GM12878 (cell line): ENCODE results near the gene TREML2. TPM values are rescaled to one million over a fixed set of nuclear protein-coding genes. Genes with fewer than 3 reads are reported as not detected.
A peak's percentile ranks its signal among the peaks of the same experiment; 100 is the strongest.

Experiments used
- ATAC-seq: fragments of 200-7000 bp; cut with Tn5 transposase; 3 replicates; pipeline ENCODE4 v1.9.1; 2020; ENCODE audit warnings: mild to moderate bottlenecking, moderate library complexity
- BruUV-seq: library from RNA; stranded (reverse); fragments of 400-500 nt; replicated peaks from 2 replicates; lab custom pipeline; 2021; lab: Mats Ljungman, UMichigan
- CTCF ChIA-PET: fragments of 300-600 bp; sonication (Branson Sonifier 250); formaldehyde crosslinking; extraction: SDS; loops from one replicate; lab custom pipeline; 2021; ENCODE audit warnings: inconsistent platforms; lab: Yijun Ruan, JAX
- POLR2A ChIA-PET: fragments of 350-600 bp; formaldehyde crosslinking; extraction: SDS; loops from one replicate; lab custom pipeline; 2021; ENCODE audit warnings: inconsistent platforms; lab: Charles Lee
- RAD21 ChIA-PET: fragments of 300-600 bp; sonication (Branson Sonifier 250); formaldehyde crosslinking; loops from one replicate; lab custom pipeline; 2023; ENCODE audit warnings: antibody characterized with exemption; ENCODE audit not compliant: unreplicated experiment; lab: Charles Lee
- SMC1A ChIA-PET: fragments of 300-600 bp; sonication (Branson Sonifier 250); formaldehyde crosslinking; loops from one replicate; lab custom pipeline; 2023; ENCODE audit not compliant: unreplicated experiment, uncharacterized antibody; lab: Charles Lee
- DNase-seq: peaks from one replicate; pipeline ENCODE4 v3.0.0-alpha.2; 2011; ENCODE audit warnings: low read depth, low spot score
- FAIRE-seq: peaks from 3 replicates; lab custom pipeline; 2011; peaks lifted over from hg19 to GRCh38; lab: Jason Lieb, UNC
- H2AFZ ChIP-seq: 2 replicates; pipeline ENCODE4 v1.6.0; 2011; ENCODE audit warnings: low read depth, low read length, control low read depth; ENCODE audit not compliant: control insufficient read depth
- H3K27ac ChIP-seq: 2 replicates; pipeline ENCODE4 v1.5.1; 2011; ENCODE audit warnings: control low read depth; ENCODE audit not compliant: control insufficient read depth, insufficient read depth
- H3K27me3 ChIP-seq, 2 experiments: replicated peaks in 1 of 2; 2 replicates each; pipeline versions ENCODE4 v1.6.0 to v1.6.1; 2011; ENCODE audit warnings: low read length in 1 of 2; ENCODE audit not compliant: control insufficient read depth in 2 of 2, insufficient read depth in 2 of 2
- H3K36me3 ChIP-seq, 2 experiments: 2 replicates each; pipeline ENCODE4 v1.5.1; 2011; ENCODE audit warnings: low read length in 1 of 2; ENCODE audit not compliant: control insufficient read depth in 2 of 2, insufficient read depth in 2 of 2
- H3K4me1 ChIP-seq: 2 replicates; pipeline ENCODE4 v1.6.1; 2011; ENCODE audit warnings: mild to moderate bottlenecking, low read length, moderate library complexity, mixed read lengths; ENCODE audit not compliant: control insufficient read depth, insufficient read depth
- H3K4me2 ChIP-seq: 2 replicates; pipeline ENCODE4 v1.6.0; 2011; ENCODE audit warnings: control low read depth; ENCODE audit not compliant: control insufficient read depth, insufficient read depth
- H3K4me3 ChIP-seq: fragments of 200-600 bp; sonication (generic); 2 replicates; pipeline ENCODE4 v1.5.1; 2016
- H3K79me2 ChIP-seq: 2 replicates; pipeline ENCODE4 v1.6.0; 2011; ENCODE audit warnings: low read length; ENCODE audit not compliant: control insufficient read depth, insufficient read depth
- H3K9ac ChIP-seq: 2 replicates; pipeline ENCODE4 v1.8.0; 2011; ENCODE audit warnings: low read length, control low read depth, mixed read lengths; ENCODE audit not compliant: control insufficient read depth, insufficient read depth
- H3K9me3 ChIP-seq: replicated peaks from 3 replicates; pipeline ENCODE4 v1.5.1; 2011; ENCODE audit warnings: mild to moderate bottlenecking, low read length; ENCODE audit not compliant: control insufficient read depth, insufficient read depth
- H4K20me1 ChIP-seq: 2 replicates; pipeline ENCODE4 v1.6.0; 2011; ENCODE audit not compliant: control insufficient read depth, insufficient read depth
- BCL11A ChIP-seq: IDR thresholded peaks from 2 replicates; pipeline ENCODE4 v1.6.1; 2011; ENCODE audit warnings: low read depth, low read length
- CTCF ChIP-seq, 3 experiments: IDR thresholded peaks in 2 of 3; conservative IDR thresholded peaks in 1 of 3; 2 replicates each; pipeline ENCODE4 v1.5.1; 2011; ENCODE audit warnings: low read depth in 3 of 3, low read length in 3 of 3, mild to moderate bottlenecking in 3 of 3, control low read depth in 2 of 3, moderate library complexity in 2 of 3, inconsistent platforms in 1 of 3, mixed read lengths in 1 of 3; ENCODE audit not compliant: control insufficient read depth in 2 of 3, insufficient read depth in 1 of 3; ENCODE audit errors: extremely low read depth in 1 of 3
- FOXK2 ChIP-seq: fragments of 450-650 bp; IDR thresholded peaks from 2 replicates; pipeline ENCODE4 v1.6.1; 2017; ENCODE audit warnings: mild to moderate bottlenecking, moderate library complexity
- IRF4 ChIP-seq: IDR thresholded peaks from 2 replicates; pipeline ENCODE4 v1.6.1; 2011; ENCODE audit warnings: low read depth, low read length
- NBN ChIP-seq: fragments of 450-650 bp; IDR thresholded peaks from 2 replicates; pipeline ENCODE4 v1.6.1; 2016
- NR2C2 ChIP-seq: IDR thresholded peaks from 2 replicates; pipeline ENCODE4 v1.6.1; 2011; ENCODE audit warnings: borderline replicate concordance, low read depth; ENCODE audit not compliant: control insufficient read depth, insufficient read length
- RAD21 ChIP-seq: IDR thresholded peaks from 2 replicates; pipeline ENCODE4 v1.6.1; 2011; ENCODE audit warnings: mild to moderate bottlenecking, low read depth, low read length, moderate library complexity; ENCODE audit not compliant: insufficient read depth
- SMAD1 ChIP-seq: fragments of 450-650 bp; IDR thresholded peaks from 2 replicates; pipeline ENCODE4 v1.6.1; 2018; ENCODE audit warnings: mild to moderate bottlenecking, low read depth; ENCODE audit not compliant: partially characterized antibody
- SMC3 ChIP-seq: IDR thresholded peaks from 2 replicates; pipeline ENCODE4 v1.6.1; 2011; ENCODE audit warnings: low read length, improper control_type of control experiment, borderline replicate concordance
- WGBS: methylation state at CpG from one replicate; pipeline ENCODE4 v1.1.6; 2016; ENCODE audit warnings: low lambda C conversion rate; ENCODE audit not compliant: insufficient replicate concordance, insufficient coverage; ENCODE audit errors: missing lambda C conversion rate; 5-methylcytosine and 5-hydroxymethylcytosine counted together
- in situ Hi-C: fragments of 300-500 bp; cut with MboI; formaldehyde crosslinking; loops from 9 replicates; pipeline ENCODE4 v1.14.3; 2018; ENCODE audit warnings: mixed read lengths
- intact Hi-C: fragments of 100-400 bp; cut with micrococcal nuclease; formaldehyde crosslinking; loops from one replicate; pipeline ENCODE4 v1.14.2; 2022; ENCODE audit not compliant: unreplicated experiment
- polyA plus RNA-seq, 11 experiments: library from polyadenylated mRNA; depleted of rRNA in 4 of 11; unstranded in 6 of 11; stranded (reverse) in 5 of 11; fragments of >200 nt; fragmentation: Nextera tagmentation in 4 of 11; fragmentation: Illumina TruSeq in 1 of 11; extraction: Ambion mirVana in 4 of 11; extraction: Trizol in 1 of 11; gene quantifications; 1 replicate in 1 of 11; 2 replicates in 10 of 11; pipeline versions ENCODE4 v1.2.1 to v1.2.3, GENCODE V29; 2011 to 2016; ENCODE audit warnings: inconsistent platforms in 2 of 11, missing spikeins in 2 of 11, low read depth in 1 of 11
- total RNA-seq, 4 experiments: library from RNA; depleted of rRNA in 3 of 4; stranded (reverse); fragments of >200 nt in 3 of 4; fragmentation: Illumina TruSeq in 1 of 4; extraction: Trizol in 1 of 4; gene quantifications; 2 replicates each; pipeline versions ENCODE4 v1.2.1 to v1.2.3, GENCODE V29; 2013 to 2021
- TF ChIP-seq, protein P1 (sequence below): fragments of 450-650 bp; IDR thresholded peaks from 2 replicates; pipeline ENCODE4 v1.6.1; 2017; ENCODE audit warnings: mild to moderate bottlenecking, moderate library complexity

TREML2 gene
- total and polyA plus RNA-seq, 10 of the 15 experiments (the other 5 are each of a cell fraction or from before 2014, with no cell fraction given), result 0.49 to 9.1 (median 7.3) TPM

- Histone ChIP-seq H3K4me1 (no peaks in the 10 kb centered on the region), H3K9me3 (peaks cover 17% of the 10 kb centered on the region), H3K36me3 (peaks cover 0 to 4% of the 10 kb centered on the region in 2 experiments; a peak in 2 of 4 replicates), H4K20me1 (no peaks in the 10 kb centered on the region), H3K79me2 (no peaks in the 10 kb centered on the region), H3K27ac (no peak overlapping the region), H3K4me2 (no peak overlapping the region), H3K4me3 (no peak overlapping the region), H3K9ac (no peak overlapping the region), H2AFZ (no peak overlapping the region), H3K27me3 (no peaks in the 10 kb centered on the region; a peak in 1 of 4 replicates)
- FAIRE-seq (no peak), DNase-seq (no peak), ATAC-seq (no peak)
- ChIA-PET POLR2A (no interaction called here), CTCF (no interaction called here), SMC1A (no interaction called here), RAD21 (no interaction called here)
- WGBS, result 41% methylated on average over 4 of the region's 5 CpGs
- intact Hi-C loops (loop anchor here (5.0 kb wide), 1 partner anchor 124 kb away; no protein-coding TSS in a partner anchor), in situ Hi-C loops (no loop called here)
- BruUV-seq, result no TSS peak
- TF ChIP-seq SMAD1, result no peak
These were observed 7.7 kb downstream of the TREML2 start for GRCh38 chr6:41193171-41193734.

DNA sequence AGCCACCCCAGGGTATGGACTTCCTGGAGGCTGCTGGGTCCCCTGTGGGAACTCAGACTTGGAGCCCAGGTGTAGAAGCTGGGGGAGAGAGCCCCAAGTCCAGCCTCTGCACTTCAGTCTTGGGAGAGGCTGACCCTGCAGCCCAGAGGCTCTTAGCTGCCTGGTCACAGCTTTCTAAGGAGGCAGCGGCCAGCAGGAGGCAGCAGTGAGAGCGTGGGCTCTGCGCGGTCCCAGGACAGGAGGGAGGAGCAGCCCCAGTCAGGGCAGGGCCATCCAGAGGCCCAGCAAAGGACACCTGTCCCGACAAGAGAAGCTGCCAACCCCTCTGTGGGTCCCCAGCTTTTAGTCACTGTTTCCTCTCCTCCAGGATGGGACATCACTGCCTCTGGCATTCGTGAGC, 9.4 kb downstream of the TREML2 start:
- H3K27ac ChIP-seq, result no peak overlapping the region
- ATAC-seq, result peak; percentile 83

More for the DNA sequence above, 9.4 kb downstream of the TREML2 start:
- no TSS peak for BruUV-seq
- intact Hi-C loops (loop anchor here (5.0 kb wide), 1 partner anchor 126 kb away; no protein-coding TSS in a partner anchor), in situ Hi-C loops (no loop called here)
- Histone ChIP-seq H2AFZ (no peak overlapping the region), H3K4me2 (no peak overlapping the region), H3K9me3 (peaks cover 17% of the 10 kb centered on the region), H3K9ac (no peak overlapping the region), H3K4me3 (no peak overlapping the region), H3K79me2 (no peaks in the 10 kb centered on the region), H4K20me1 (no peaks in the 10 kb centered on the region), H3K36me3 (peaks cover 0 to 4% of the 10 kb centered on the region in 2 experiments; a peak in 2 of 4 replicates), H3K27me3 (no peaks in the 10 kb centered on the region; a peak in 1 of 4 replicates), H3K4me1 (no peaks in the 10 kb centered on the region)
- ChIA-PET RAD21 (interaction anchor here (1.1 to 1.3 kb wide), 3 partner anchors 87 to 129 kb away, joined by 3 to 4 read pairs (median 3); no protein-coding TSS in a partner anchor), POLR2A (interaction anchor here (0.6 kb wide), 1 partner anchor 1614 kb away, joined by 3 read pairs; no protein-coding TSS in a partner anchor), CTCF (interaction anchor here (0.9 to 1.6 kb wide), 10 partner anchors 9 to 271 kb away, joined by 3 to 7 read pairs (median 4); no protein-coding TSS in a partner anchor), SMC1A (interaction anchor here (0.7 to 1.2 kb wide), 5 partner anchors 9 to 128 kb away, joined by 3 to 4 read pairs (median 3); partner anchors contain the start of gene TREML2)
- TF ChIP-seq FOXK2, result no peak
- no peak for TF ChIP-seq BCL11A
- peak; percentile 48 for TF ChIP-seq RAD21
- TF ChIP-seq CTCF (IDR thresholded peaks at IDR 0.05 in 2 of 3, conservative IDR thresholded peaks at IDR 0.05 in 1 of 3; ENCODE audit: control insufficient read depth in 2 of 3, extremely low read depth in 1 of 3, insufficient read depth in 1 of 3, low read depth in 3 of 3, low read length in 3 of 3), result peak; percentile 40 to 67 (median 61); a peak in 5 of 6 replicates
- no peak for TF ChIP-seq NBN
- no peak for TF ChIP-seq NR2C2
- TF ChIP-seq IRF4, result no peak
- peak; percentile 41; the same call in 1 of the 2 replicates for TF ChIP-seq SMC3
- TF ChIP-seq, protein P1, sequence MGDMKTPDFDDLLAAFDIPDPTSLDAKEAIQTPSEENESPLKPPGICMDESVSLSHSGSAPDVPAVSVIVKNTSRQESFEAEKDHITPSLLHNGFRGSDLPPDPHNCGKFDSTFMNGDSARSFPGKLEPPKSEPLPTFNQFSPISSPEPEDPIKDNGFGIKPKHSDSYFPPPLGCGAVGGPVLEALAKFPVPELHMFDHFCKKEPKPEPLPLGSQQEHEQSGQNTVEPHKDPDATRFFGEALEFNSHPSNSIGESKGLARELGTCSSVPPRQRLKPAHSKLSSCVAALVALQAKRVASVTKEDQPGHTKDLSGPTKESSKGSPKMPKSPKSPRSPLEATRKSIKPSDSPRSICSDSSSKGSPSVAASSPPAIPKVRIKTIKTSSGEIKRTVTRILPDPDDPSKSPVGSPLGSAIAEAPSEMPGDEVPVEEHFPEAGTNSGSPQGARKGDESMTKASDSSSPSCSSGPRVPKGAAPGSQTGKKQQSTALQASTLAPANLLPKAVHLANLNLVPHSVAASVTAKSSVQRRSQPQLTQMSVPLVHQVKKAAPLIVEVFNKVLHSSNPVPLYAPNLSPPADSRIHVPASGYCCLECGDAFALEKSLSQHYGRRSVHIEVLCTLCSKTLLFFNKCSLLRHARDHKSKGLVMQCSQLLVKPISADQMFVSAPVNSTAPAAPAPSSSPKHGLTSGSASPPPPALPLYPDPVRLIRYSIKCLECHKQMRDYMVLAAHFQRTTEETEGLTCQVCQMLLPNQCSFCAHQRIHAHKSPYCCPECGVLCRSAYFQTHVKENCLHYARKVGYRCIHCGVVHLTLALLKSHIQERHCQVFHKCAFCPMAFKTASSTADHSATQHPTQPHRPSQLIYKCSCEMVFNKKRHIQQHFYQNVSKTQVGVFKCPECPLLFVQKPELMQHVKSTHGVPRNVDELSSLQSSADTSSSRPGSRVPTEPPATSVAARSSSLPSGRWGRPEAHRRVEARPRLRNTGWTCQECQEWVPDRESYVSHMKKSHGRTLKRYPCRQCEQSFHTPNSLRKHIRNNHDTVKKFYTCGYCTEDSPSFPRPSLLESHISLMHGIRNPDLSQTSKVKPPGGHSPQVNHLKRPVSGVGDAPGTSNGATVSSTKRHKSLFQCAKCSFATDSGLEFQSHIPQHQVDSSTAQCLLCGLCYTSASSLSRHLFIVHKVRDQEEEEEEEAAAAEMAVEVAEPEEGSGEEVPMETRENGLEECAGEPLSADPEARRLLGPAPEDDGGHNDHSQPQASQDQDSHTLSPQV, result no peak
- WGBS, result 26% methylated on average over 6 of the region's 6 CpGs
- no peak for DNase-seq
- FAIRE-seq, result no peak
